ENCODE measurements around the gene PCCA. TPM values are rescaled to one million over a fixed set of nuclear protein-coding genes. Genes with fewer than 3 reads are reported as not detected.

PCCA gene
- polyA plus RNA-seq, 1 experiment = 3.0 TPM

- no peak for DNase-seq (ENCODE audit: low read depth)
- Histone ChIP-seq H3K27me3 (ENCODE audit: control insufficient read depth, insufficient read depth, low read length) (no peaks in the 10 kb centered on the region), H3K4me3 (ENCODE audit: low read depth, low read length) (no peak overlapping the region), H3K36me3 (ENCODE audit: control insufficient read depth, insufficient read depth, low read length) (no peaks in the 10 kb centered on the region)
- POLR2A ChIA-PET = no interaction called here
- no peak for TF ChIP-seq CTCF (IDR thresholded peaks at IDR 0.05; ENCODE audit: insufficient read depth, low read depth, low read length)
- CTCF ChIA-PET = no interaction called here
These were observed 456.2 kb downstream of the PCCA start for GRCh38 chr13:100544866-100545683.

- no peak overlapping the region for H3K4me3 ChIP-seq (ENCODE audit: low read depth, low read length)
- DNase-seq (ENCODE audit: low read depth) = no peak
- H3K27me3 ChIP-seq (ENCODE audit: control insufficient read depth, insufficient read depth, low read length) = no peaks in the 10 kb centered on the region
- CTCF ChIA-PET = no interaction called here
- H3K36me3 ChIP-seq (ENCODE audit: control insufficient read depth, insufficient read depth, low read length) = no peaks in the 10 kb centered on the region
- TF ChIP-seq CTCF (IDR thresholded peaks at IDR 0.05; ENCODE audit: insufficient read depth, low read depth, low read length) = no peak
- POLR2A ChIA-PET = no interaction called here
These were observed 456.8 kb downstream of the PCCA start for GRCh38 chr13:100545684-100546061.

- Histone ChIP-seq H3K27me3 (ENCODE audit: control insufficient read depth, insufficient read depth, low read length) (no peaks in the 10 kb centered on the region), H3K36me3 (ENCODE audit: control insufficient read depth, insufficient read depth, low read length) (no peaks in the 10 kb centered on the region), H3K4me3 (ENCODE audit: low read depth, low read length) (no peak overlapping the region)
- ChIA-PET POLR2A (no interaction called here), CTCF (interaction anchor here (0.6 to 0.8 kb wide), 2 partner anchors 15 to 16 kb away, joined by 3 read pairs; no protein-coding TSS in a partner anchor)
- DNase-seq (ENCODE audit: low read depth) = no peak
- TF ChIP-seq CTCF (IDR thresholded peaks at IDR 0.05; ENCODE audit: insufficient read depth, low read depth, low read length) = no peak
These were observed 458.0 kb downstream of the PCCA start for GRCh38 chr13:100546713-100547405.

GRCh38 chr13:100547791-100548201 is 458.9 kb downstream of the PCCA start:
- POLR2A ChIA-PET = no interaction called here
- DNase-seq (ENCODE audit: low read depth) = peak; percentile 32
- no peaks in the 10 kb centered on the region for H3K27me3 ChIP-seq (ENCODE audit: control insufficient read depth, insufficient read depth, low read length)
- TF ChIP-seq CTCF (IDR thresholded peaks at IDR 0.05; ENCODE audit: insufficient read depth, low read depth, low read length) = no peak
- no peaks in the 10 kb centered on the region for H3K36me3 ChIP-seq (ENCODE audit: control insufficient read depth, insufficient read depth, low read length)
- CTCF ChIA-PET = interaction anchor here (0.8 kb wide), 1 partner anchor 17 kb away, joined by 3 read pairs; no protein-coding TSS in a partner anchor
- H3K4me3 ChIP-seq (ENCODE audit: low read depth, low read length) = no peak overlapping the region

GRCh38 chr13:100549316-100549715 is 460.4 kb downstream of the PCCA start:
- no peak for DNase-seq (ENCODE audit: low read depth)
- Histone ChIP-seq H3K36me3 (ENCODE audit: control insufficient read depth, insufficient read depth, low read length) (no peaks in the 10 kb centered on the region), H3K27me3 (ENCODE audit: control insufficient read depth, insufficient read depth, low read length) (no peaks in the 10 kb centered on the region), H3K4me3 (ENCODE audit: low read depth, low read length) (no peak overlapping the region)
- ChIA-PET CTCF (no interaction called here), POLR2A (no interaction called here)
- TF ChIP-seq CTCF (IDR thresholded peaks at IDR 0.05; ENCODE audit: insufficient read depth, low read depth, low read length) = no peak
